ENCODE data around the gene CLN5.

DNA sequence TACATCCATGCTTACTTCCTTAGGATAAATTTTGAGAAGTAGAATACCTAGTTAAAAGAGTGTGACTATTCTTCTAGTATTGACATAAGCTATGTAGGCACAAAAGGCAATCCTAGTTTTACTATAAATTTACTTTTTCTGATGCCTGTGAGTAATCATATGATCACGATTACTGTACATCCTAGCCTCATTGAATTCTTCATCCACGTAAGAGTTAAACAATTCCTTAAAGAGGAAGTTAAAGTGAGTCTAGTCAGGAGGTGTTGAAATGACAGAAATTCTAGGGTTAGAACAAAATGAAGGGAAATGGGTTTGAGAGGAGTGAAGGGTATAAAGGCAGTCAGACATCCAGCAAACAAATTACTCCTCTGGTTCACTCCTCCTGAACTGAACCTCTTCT, 43.7 kb upstream of the CLN5 start, which contains the start of gene ACOD1:
- TF ChIP-seq POLR2A (IDR thresholded peaks at IDR 0.05), result no peak
- TF ChIP-seq, protein P1, sequence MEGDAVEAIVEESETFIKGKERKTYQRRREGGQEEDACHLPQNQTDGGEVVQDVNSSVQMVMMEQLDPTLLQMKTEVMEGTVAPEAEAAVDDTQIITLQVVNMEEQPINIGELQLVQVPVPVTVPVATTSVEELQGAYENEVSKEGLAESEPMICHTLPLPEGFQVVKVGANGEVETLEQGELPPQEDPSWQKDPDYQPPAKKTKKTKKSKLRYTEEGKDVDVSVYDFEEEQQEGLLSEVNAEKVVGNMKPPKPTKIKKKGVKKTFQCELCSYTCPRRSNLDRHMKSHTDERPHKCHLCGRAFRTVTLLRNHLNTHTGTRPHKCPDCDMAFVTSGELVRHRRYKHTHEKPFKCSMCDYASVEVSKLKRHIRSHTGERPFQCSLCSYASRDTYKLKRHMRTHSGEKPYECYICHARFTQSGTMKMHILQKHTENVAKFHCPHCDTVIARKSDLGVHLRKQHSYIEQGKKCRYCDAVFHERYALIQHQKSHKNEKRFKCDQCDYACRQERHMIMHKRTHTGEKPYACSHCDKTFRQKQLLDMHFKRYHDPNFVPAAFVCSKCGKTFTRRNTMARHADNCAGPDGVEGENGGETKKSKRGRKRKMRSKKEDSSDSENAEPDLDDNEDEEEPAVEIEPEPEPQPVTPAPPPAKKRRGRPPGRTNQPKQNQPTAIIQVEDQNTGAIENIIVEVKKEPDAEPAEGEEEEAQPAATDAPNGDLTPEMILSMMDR (IDR thresholded peaks at IDR 0.05), result no peak

Measured in adrenal gland (tissue), 5 donors.